Neural progenitor cell (in vitro differentiated cells): ENCODE data around the gene NPIPB6. TPM values are rescaled to one million over a fixed set of nuclear protein-coding genes. Genes with fewer than 3 reads are reported as not detected.

ENCODE experiments used
- DNase-seq: peaks from one replicate; pipeline ENCODE4 v3.0.0-alpha.2; 2016; ENCODE audit warnings: low spot score
- H2AFZ ChIP-seq: fragments of 200-600 bp; sonication (generic); replicated peaks from 2 replicates; pipeline ENCODE4 v1.6.1; 2016; ENCODE audit warnings: antibody characterized with exemption
- H3F3A ChIP-seq: fragments of 200-600 bp; sonication (generic); 2 replicates; pipeline ENCODE4 v1.6.1; 2016; ENCODE audit warnings: antibody characterized with exemption, low read depth
- H3K27ac ChIP-seq: fragments of 200-600 bp; sonication (generic); 2 replicates; pipeline ENCODE4 v1.5.1; 2016; ENCODE audit warnings: mild to moderate bottlenecking
- H3K27me3 ChIP-seq: fragments of 200-600 bp; sonication (generic); 2 replicates; pipeline ENCODE4 v1.6.1; 2016; ENCODE audit warnings: mild to moderate bottlenecking, moderate library complexity
- H3K36me3 ChIP-seq: fragments of 200-600 bp; sonication (generic); 2 replicates; pipeline ENCODE4 v1.5.1; 2016
- H3K4me1 ChIP-seq: fragments of 200-600 bp; sonication (generic); 2 replicates; pipeline ENCODE4 v1.6.1; 2016; ENCODE audit warnings: mixed run types
- H3K4me2 ChIP-seq: fragments of 200-600 bp; sonication (generic); 2 replicates; pipeline ENCODE4 v1.6.1; 2016
- H3K4me3 ChIP-seq: fragments of 200-600 bp; sonication (generic); 2 replicates; pipeline ENCODE4 v1.5.1; 2016
- H3K79me2 ChIP-seq: fragments of 200-600 bp; sonication (generic); 2 replicates; pipeline ENCODE4 v1.6.1; 2016; ENCODE audit warnings: low read depth
- H3K9ac ChIP-seq: fragments of 200-600 bp; sonication (generic); 2 replicates; pipeline ENCODE4 v1.6.1; 2016
- H3K9me3 ChIP-seq: fragments of 200-600 bp; sonication (generic); 2 replicates; pipeline ENCODE4 v1.5.1; 2016; ENCODE audit warnings: low read depth
- H4K20me1 ChIP-seq: fragments of 200-600 bp; sonication (generic); 2 replicates; pipeline ENCODE4 v1.6.1; 2016; ENCODE audit warnings: low read depth
- H3K27ac Mint-ChIP-seq: 3 replicates; pipeline ENCODE4 v1.8.0; 2021; ENCODE audit warnings: mixed read lengths
- H3K27me3 Mint-ChIP-seq: 2 replicates; pipeline ENCODE4 v1.8.0; 2022; ENCODE audit warnings: low read depth, mild to moderate bottlenecking, inconsistent platforms, moderate library complexity, mixed read lengths; ENCODE audit not compliant: insufficient read depth
- H3K36me3 Mint-ChIP-seq: 3 replicates; pipeline ENCODE4 v1.8.0; 2021; ENCODE audit warnings: mixed read lengths
- H3K4me1 Mint-ChIP-seq: 3 replicates; pipeline ENCODE4 v1.8.0; 2021; ENCODE audit warnings: mixed read lengths
- H3K4me3 Mint-ChIP-seq: 3 replicates; pipeline ENCODE4 v1.8.0; 2021; ENCODE audit warnings: mild to moderate bottlenecking, moderate library complexity, mixed read lengths
- H3K9me3 Mint-ChIP-seq: 3 replicates; pipeline ENCODE4 v1.8.0; 2020; ENCODE audit warnings: mixed read lengths
- CTCF ChIP-seq: fragments of 200-600 bp; sonication (generic); IDR thresholded peaks from 2 replicates; pipeline ENCODE4 v1.5.1; 2017; ENCODE audit warnings: antibody characterized with exemption, mild to moderate bottlenecking
- EZH2 ChIP-seq: fragments of 200-600 bp; sonication (generic); IDR thresholded peaks from 2 replicates; pipeline ENCODE4 v1.6.1; 2017; ENCODE audit warnings: antibody characterized with exemption, mild to moderate bottlenecking, moderate library complexity
- EZH2phosphoT487 ChIP-seq: fragments of 200-600 bp; sonication (generic); IDR thresholded peaks from 2 replicates; pipeline ENCODE4 v1.6.1; 2017; ENCODE audit warnings: antibody characterized with exemption
- microRNA-seq: library from miRNA; unstranded; fragments of <30 nt; microRNA quantifications from one replicate; pipeline ENCODE4, GENCODE V29; 2016
- small RNA-seq: library from RNA; depleted of rRNA; stranded (forward); fragments of <200 nt; gene quantifications from one replicate; pipeline ENCODE3, GENCODE V24; 2015
- total RNA-seq: library from RNA; depleted of rRNA; stranded (reverse); fragments of >200 nt; gene quantifications from 2 replicates; pipeline ENCODE4 v1.2.3, GENCODE V29; 2015; ENCODE audit warnings: low replicate concordance

Gene NPIPB6
- total RNA-seq, 1 donor from 2014 or later = 6.2 TPM

GRCh38 chr16:28293601-28293960 is 69.7 kb downstream of the NPIPB6 start:
- Histone ChIP-seq H3K79me2 (peaks cover 78% of the 10 kb centered on the region), H3F3A (peaks cover 28% of the 10 kb centered on the region), H3K36me3 (no peaks in the 10 kb centered on the region), H4K20me1 (peaks cover 57% of the 10 kb centered on the region), H3K9ac (peak overlapping the region; percentile 85), H3K27ac (no peak overlapping the region), H3K9me3 (no peaks in the 10 kb centered on the region), H2AFZ (peak overlapping the region; percentile 61), H3K4me2 (peak overlapping the region; percentile 99), H3K4me3 (peak overlapping the region; percentile 100), H3K27me3 (no peaks in the 10 kb centered on the region), H3K4me1 (peaks cover 23% of the 10 kb centered on the region)
- Mint-ChIP-seq H3K4me3 (peak overlapping the region; percentile 99), H3K9me3 (no peaks in the 10 kb centered on the region), H3K27me3 (peaks cover 5% of the 10 kb centered on the region), H3K27ac (peak overlapping the region; percentile 94), H3K4me1 (peaks cover 46% of the 10 kb centered on the region), H3K36me3 (peaks cover 7% of the 10 kb centered on the region)
- DNase-seq = no peak
- TF ChIP-seq EZH2 (no peak), EZH2phosphoT487 (no peak), CTCF (no peak)

- H3K4me3 ChIP-seq = peak overlapping the region; percentile 100
- H3F3A ChIP-seq = peaks cover 22% of the 10 kb centered on the region
- H3K4me2 ChIP-seq = peak overlapping the region; percentile 99
- no peaks in the 10 kb centered on the region for H3K27me3 ChIP-seq
- peak overlapping the region; percentile 61 for H2AFZ ChIP-seq
- H3K36me3 Mint-ChIP-seq = peaks cover 7% of the 10 kb centered on the region
- no peaks in the 10 kb centered on the region for H3K9me3 ChIP-seq
- peaks cover 5% of the 10 kb centered on the region for H3K27me3 Mint-ChIP-seq
- peak overlapping the region; percentile 99 for H3K27ac Mint-ChIP-seq
- peaks cover 40% of the 10 kb centered on the region for H3K4me1 Mint-ChIP-seq
- peak overlapping the region; percentile 99 for H3K4me3 Mint-ChIP-seq
- peak; percentile 88 for DNase-seq
- peaks cover 71% of the 10 kb centered on the region for H3K79me2 ChIP-seq
- H3K9me3 Mint-ChIP-seq = no peaks in the 10 kb centered on the region
- TF ChIP-seq EZH2phosphoT487 (no peak), EZH2 (no peak), CTCF (no peak)
- no peaks in the 10 kb centered on the region for H3K36me3 ChIP-seq
- H3K27ac ChIP-seq = no peak overlapping the region
- peak overlapping the region; percentile 85 for H3K9ac ChIP-seq
- H4K20me1 ChIP-seq = peaks cover 51% of the 10 kb centered on the region
- H3K4me1 ChIP-seq = peaks cover 19% of the 10 kb centered on the region
Measured at GRCh38 chr16:28292731-28293600, 70.3 kb downstream of the NPIPB6 start.

Small RNA genes within 50 kb of the gene (microRNA-seq; reads per million reads assigned to microRNA genes)
- not detected for gene MIR6862-1

Small RNA genes within 50 kb of the gene (small RNA-seq; reads per million reads assigned to genes)
- gene AC138904.2 (not detected), gene MIR6862-1 (not detected)

Other genes with a start within 250 kb of the NPIPB6 start
- gene XPO6, start 151.5 kb downstream of the NPIPB6 start, total RNA-seq = 71.6 and 75.5 TPM in 2 replicates
- 4.6 and 16.4 TPM in 2 replicates for gene SBK1, start 71.0 kb downstream of the NPIPB6 start, total RNA-seq
- gene EIF3CL, start 40.3 kb upstream of the NPIPB6 start, total RNA-seq = 58.1 and 104 TPM in 2 replicates
- gene NPIPB7, start 108.8 kb upstream of the NPIPB6 start, total RNA-seq = not detected in 2 replicates
- 4.4 and 21.2 TPM in 2 replicates for gene CLN3, start 128.6 kb upstream of the NPIPB6 start, total RNA-seq
- gene APOBR, start 131.1 kb upstream of the NPIPB6 start, total RNA-seq = 0.15 TPM in 1 of 2 replicates, not detected in the other
- gene IL27, start 143.3 kb upstream of the NPIPB6 start, total RNA-seq = not detected in 2 replicates
- 0.03 TPM in 1 of 2 replicates, not detected in the other for gene NUPR1, start 175.5 kb upstream of the NPIPB6 start, total RNA-seq
- gene SGF29, start 190.4 kb upstream of the NPIPB6 start, total RNA-seq = 5.3 and 16.4 TPM in 2 replicates
- gene SULT1A2, start 233.5 kb upstream of the NPIPB6 start, total RNA-seq = 0.12 TPM in 1 of 2 replicates, not detected in the other
- gene SULT1A1, start 246.5 kb upstream of the NPIPB6 start, total RNA-seq = 2.3 and 4.2 TPM in 2 replicates